Activated naive CD8-positive, alpha-beta T cell treated with anti-CD3 and anti-CD28 coated beads, Interleukin-2, amount 50 U/mL, for 16 hours (primary cell): ENCODE measurements around the gene PHF10.

Source experiments
- DNase-seq: peaks from one replicate; pipeline ENCODE4 v3.0.0-alpha.2; 2020; ENCODE audit warnings: low read depth, low spot score

Gene PHF10

DNA sequence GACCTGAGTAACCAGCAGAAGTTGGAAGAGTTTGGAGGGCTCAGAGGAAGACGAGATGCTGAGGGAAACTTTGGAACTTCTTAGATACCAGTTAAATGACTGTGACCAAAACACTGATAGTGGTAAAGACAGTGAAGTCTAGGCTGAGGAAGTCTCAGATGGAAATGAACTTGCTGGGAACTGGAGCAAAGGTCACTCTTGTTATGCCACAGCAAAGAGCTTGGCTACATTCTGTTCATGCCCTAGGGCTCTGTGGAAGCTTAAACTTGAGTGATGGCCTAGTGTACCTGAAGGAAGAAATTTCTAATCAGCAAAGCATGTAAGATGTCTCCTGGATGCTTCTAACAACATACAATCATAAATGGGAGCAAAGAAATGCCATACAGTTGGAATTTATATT, 47.2 kb downstream of the PHF10 start:
- DNase-seq: no peak

DNA sequence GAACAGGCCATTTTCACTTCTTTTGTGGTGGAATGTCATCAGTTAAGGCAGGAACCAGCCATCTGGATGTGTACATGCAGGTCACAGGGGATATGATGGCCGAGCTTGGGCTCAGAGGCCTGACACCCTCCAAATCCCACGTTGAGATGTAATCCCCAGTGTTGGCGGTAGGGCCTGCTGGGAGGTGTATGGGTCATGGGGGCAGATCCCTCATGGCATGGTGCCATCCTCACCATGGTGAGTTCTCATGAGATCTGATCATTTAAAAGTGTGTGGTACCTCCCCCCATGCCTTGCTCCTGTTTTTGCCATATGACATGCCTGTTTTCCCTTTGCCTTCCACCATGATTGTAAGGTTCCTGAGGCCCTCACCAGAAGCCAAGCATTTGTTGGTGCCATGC, 49.3 kb downstream of the PHF10 start:
- no peak for DNase-seq

DNA sequence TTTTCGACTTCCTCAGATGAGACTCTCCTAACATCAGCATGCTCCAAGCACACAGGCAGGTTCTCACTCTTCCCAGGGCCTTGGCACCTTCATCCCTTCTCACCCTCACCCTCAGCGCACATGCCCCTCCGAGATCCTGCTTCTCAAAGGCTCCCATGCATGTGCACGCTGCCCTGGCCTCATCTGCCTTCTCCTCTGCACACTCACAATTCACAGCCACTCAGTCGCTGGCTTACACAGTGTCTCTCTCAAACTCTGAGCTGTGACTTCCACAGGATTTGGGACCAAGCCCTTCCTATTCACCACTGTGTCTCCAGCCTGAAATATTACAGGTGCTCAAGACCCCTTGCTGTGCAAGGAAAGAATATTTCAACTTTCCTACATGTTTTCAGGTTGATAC, 52.7 kb downstream of the PHF10 start:
- no peak for DNase-seq

DNA sequence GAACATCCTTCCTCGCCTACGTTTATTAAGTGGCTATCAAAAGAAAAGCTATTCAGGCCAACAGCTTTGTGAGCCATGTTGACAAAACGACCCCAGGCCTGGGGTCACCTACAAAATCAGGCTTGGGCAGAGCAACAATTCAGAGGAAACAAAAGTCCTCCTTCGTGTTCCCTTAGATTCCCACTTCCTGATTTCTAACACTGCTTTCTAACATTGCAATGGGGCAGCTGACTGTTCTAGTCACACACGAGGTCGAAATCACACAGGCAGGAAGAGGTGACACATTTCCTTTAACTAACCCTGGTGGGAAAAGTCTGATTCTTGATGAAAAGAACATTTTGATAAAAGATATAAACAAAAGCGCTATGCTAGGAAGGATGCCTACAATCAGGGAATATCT, 54.4 kb downstream of the PHF10 start:
- DNase-seq: no peak

DNA sequence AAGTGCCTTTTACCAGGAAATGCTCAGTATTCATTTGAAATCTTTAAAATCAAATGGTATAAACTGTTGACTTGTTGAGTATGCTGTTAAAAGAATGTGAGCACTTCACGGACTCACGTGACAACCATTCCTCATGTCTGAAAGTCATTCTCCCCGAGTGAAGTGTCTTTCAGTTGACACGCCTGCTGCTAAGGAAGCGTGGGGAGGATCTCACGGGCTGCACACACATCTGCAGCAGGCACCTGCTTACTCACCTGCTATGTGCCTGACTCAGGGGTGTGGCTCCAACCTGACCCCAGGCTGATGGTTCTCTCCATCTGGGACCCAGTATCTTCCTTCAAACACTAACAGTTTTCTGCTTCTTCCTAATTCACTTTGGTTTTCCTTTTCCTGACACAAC, 55.2 kb downstream of the PHF10 start:
- DNase-seq: no peak

DNA sequence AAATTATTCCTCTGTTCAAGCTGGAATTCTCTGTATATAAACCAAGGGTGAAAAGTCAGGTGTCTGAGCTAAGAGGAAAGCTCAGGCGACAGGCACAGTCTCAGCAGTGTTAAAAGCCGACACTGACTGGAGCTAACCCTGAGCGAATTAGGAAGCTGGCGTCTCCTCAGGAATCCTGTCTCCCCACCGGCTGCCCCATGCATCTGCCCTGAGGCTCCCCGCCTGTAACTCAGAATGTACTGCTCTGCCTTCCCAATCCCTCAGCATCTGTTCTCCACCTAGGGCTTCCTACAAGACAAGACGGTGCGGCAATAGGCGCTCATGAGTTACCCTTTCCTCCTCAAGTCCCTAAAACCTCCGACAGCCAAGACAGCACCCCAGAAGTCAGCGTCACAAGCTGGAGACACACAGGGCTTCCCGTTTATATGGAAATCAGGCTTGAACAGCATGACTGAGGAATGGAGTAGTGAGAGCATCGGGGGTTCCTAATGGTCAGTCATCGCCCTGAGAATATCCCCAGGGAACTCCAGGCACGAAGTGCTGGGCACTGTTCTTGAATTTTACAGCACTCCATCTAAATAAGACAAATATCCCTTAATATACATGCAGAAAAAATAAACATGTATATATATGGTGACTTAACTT, 56.0 kb downstream of the PHF10 start:
- DNase-seq: no peak

DNA sequence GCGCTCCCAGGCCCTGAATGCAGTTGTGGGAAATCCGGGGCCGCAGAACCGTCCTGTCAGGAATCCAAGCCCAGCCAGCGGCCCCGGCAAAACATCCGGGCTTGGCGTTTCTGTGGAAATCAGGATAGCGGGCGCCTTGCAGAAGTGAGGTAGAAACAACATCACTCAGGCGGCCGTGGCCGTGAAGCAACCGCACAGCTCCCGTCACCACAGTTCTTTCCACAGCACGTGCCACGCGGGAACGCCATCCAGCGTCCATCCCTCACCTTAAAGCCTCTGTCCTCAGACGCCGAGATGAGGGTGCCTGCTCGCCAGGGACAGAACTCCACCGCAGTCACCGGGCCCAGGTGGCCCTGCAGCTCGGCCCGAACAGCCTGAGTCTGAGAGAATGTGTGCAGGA, 56.6 kb downstream of the PHF10 start:
- DNase-seq: no peak

DNA sequence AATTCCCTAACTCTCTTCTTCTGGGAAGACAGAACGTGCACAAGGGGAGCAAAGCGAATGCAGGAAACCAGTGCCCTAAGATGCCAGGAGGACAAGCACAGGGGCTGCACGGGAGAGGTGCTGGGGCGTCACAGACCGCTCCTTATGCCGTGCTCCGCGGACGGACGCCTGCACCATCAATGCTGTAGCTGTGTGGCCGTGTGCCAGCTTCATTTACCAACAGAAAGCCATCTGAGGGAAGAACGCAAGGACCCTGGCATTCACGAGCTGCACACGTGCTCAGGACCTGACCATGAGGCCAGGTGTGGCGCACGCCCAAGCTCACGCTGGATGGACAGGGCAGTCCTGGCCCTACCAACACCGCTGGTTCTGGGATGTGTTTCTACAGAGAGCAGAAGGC, 57.9 kb downstream of the PHF10 start:
- DNase-seq: no peak

DNA sequence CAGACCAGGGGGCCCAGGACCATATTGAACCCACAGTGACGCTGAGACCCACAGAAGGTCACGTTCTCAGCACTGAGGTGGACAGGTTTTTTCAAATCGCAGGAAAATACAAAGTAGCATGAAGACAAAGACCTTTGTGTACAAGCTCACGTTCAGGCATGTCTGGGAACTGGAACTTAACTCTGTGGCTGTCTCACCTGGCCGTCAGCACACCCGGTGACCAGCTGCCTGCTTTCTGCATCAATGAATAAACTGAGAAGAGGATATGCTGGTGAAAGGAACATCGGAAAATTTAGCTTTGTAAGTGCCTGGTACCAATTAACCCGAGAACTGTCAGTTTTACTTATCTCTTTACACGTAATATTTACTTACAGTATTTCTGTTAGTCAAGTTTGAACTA, 59.0 kb downstream of the PHF10 start:
- no peak for DNase-seq

DNA sequence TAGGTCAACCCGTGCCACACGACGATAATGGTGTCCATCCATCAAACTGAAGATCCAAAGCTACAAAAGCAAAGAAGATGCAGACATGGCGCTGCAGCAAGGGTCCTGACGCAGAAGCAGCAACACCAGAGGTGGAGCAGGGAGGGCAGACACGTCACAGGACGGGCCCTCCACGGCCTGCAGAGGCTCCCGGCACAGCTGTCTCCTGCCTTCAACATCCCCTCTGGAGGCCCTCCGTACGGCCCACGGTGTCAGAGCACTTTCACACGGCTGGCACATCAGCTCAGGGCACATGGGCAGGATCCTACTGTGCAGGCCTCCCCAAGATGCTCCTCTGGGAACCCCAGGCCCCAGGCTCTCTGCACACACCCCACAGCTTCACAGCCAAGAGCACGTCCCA, 60.1 kb downstream of the PHF10 start:
- no peak for DNase-seq

DNA sequence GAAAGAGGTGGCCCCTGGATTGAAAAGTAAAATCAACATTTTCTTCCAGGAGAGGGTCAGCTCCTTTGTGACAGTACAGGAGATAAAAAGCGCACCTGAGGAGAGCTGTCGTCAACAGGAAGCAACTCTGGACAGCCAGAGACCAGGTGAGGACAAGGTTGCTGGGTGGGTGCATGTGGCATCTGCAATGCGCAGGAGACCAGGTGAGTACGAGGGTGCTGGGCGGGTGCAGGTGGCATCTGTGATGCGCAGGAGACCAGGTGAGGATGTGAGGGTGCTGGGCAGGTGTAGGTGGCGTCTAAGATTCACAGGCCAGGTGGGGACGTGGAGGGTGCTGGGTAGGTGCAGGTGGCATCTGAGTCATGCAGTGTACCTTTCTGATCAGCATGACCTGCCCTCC, 60.8 kb downstream of the PHF10 start:
- no peak for DNase-seq

DNA sequence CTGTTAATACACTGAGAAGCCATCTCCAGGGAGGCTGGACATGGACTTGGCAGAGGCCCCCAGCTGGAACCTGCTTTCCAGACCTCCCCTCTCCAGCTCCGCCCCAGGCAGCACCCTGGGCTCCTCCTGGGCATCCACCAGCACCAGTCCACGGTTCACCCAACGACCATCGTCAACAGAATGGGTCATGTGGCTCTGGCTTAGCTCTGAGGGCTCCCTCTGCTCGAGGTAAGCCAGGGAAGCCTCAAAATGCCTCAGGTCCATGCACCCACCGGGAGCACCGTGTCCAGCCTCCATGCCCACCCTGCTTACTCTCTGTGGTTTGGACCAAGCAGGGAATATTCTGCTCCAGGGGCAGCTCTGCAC, 62.9 kb downstream of the PHF10 start:
- no peak for DNase-seq

DNA sequence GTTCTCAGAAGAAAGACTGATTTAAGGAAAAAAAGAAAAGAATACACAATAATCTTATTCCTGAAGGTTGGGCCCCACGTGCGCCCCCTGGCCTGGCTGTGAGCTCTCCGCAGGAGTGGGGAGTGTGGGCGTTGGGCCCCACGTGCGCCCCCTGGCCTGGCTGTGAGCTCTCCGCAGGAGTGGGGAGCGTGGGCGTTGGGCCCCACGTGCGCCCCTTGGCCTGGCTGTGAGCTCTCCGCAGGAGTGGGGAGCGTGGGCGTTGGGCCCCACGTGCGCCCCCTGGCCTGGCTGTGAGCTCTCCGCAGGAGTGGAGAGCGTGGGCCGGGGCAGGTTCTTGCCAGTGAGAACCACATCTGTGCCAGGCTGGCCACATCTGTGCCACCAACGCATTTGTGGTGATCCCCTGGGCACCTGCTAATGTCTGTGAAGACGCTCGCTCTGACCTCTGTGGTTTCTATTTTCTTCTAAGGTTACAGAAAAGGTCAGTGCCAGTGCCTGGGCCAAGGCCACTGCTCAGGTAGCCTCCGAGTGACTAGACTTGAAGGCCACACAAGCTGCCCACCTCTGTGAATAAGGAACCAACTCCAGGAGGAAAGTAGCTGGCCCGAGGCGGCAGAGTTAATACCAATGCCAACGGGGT, 63.4 kb downstream of the PHF10 start:
- no peak for DNase-seq

DNA sequence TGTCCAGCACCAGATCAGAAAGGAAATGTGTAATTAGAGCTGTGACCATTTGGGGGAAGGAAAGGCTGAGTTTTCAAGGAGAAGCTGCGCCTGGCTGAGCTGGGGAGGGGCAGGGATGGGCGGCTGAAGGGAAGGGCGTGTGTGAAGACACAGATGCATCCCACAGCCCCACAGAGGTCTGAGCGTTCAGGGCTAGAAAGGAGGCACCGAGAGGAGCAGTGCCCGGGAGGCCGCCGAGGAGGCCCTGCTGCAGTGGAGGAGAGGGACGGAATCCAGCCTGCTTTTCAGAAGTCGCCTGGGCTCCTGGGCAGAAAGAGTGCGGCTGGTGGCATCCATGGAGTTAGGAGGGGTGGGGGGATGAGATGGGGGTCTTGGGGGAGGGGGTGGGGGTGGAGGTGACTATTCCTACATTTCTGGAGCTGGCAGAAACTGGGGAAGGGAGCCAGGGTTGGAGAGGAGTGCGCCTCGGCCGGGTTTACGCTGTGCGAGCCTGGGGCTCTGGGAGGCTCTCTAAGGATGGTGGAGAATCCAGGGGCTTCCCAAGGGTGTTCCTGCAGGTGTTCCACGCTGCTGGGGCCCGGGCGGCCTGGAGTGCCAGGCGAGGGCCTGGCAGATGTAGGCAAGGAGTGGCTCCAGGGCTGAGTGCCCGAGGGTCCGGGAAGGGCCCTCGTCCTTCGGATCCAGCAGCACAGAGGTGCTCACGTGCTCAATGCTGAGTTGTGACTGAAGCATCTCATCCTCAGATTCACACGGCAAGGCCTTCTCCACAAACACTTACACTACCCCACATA, 64.3 kb downstream of the PHF10 start:
- no peak for DNase-seq

DNA sequence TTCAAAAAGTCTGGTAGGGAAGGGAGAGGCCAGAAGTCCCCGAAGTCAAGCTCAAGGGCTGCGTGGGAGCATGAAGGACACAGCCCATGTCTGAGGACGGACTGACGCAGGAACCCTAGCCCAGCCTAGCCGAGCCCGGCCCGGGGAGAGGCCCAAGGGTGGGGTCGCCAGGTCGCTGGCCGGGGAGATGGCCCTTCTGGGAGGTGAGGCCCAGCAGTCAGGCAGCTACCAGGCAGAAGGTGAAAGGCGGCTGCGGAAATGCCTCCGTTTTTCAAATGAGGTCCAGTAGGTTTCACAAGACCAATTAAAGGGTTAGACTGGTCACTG, 67.1 kb downstream of the PHF10 start:
- DNase-seq: no peak

DNA sequence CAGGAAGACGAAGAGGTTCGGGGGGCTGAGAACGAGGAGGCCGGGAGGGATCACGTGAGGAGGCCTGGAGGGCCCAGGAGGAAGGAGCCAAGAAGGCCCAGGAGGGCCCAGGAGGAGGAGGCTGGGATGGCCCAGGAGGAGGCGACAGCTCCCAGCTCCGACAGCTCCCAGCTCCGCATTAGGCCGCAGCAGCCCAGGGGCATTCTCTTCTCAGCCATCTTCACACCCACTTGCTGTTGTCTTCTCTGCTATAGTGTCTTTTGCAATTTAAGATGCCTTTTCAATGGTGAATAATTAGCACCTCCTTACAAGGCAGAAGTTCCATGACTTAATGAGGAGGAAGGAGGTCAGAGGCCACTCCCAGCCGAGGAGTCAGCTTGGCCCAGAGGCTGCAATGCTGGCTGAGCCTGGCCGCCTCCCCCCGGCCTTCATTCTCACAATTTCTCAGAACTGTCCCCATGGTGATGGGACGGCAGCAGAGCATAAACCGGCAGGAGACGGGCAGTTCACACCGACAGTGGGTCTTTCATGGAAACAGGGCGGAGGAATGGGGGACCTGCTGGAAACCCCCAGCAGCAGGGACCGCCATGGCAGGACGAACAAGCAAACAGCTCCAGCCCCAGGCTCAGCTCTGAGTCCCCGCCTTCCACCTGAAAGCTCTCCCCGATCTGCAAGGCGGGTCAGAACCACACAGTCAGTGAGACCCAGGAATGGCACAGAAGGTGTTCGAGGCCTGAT, 67.6 kb downstream of the PHF10 start:
- no peak for DNase-seq

DNA sequence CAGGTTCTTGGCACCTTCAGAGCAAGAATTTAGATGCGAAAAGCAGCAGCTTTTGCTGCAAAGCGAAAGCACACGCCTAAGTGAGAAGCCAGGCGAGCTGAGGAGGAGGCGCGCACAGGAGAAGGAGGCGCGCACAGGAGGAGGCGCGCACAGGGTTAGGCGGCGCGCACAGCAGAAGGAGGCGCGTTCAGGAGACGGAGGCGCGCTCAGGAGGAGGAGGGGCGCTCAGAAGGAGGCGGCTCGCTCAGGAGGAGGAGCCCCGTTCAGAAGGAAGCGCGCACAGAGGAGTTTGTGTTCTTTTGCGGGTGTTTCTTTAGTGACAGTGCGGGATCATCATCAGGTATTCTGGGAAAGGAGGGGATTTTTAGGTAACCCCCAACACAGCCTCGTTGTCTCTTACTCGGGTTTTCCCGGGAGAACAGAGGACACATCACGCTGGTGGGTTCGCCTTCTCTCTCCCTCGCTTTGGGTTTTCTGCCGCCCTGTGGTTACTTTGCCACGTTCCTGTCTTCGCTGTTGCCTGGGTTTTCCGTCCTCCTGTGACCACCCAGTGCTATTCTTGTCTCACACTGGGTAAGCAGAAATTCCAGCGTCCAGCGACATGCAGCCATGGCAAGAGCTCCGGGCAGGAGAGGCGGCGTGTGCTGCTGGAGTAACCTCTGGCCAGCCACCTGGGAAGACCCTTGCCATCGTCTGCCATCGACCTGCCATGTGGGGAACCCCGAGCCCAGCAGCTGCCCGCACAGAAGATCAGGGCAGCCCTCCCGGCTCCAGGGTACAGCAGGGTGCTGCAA, 69.5 kb downstream of the PHF10 start:
- DNase-seq: peak; percentile 35
